ENCODE data around the gene PPP1CA. TPM values are rescaled to one million over a fixed set of nuclear protein-coding genes. Genes with fewer than 3 reads are reported as not detected.

PPP1CA gene
- polyA plus RNA-seq, 1 donor (not counting 4 experiments of a cell fraction or from before 2014, with no cell fraction given) = 122 TPM

GRCh38 chr11:67356864-67357561 is 44.6 kb downstream of the PPP1CA start:
- Histone ChIP-seq H3K27ac (ENCODE audit: control insufficient read depth, insufficient read depth, low read length) (no peak overlapping the region), H2AFZ (ENCODE audit: control insufficient read depth, low read length) (peak overlapping the region; percentile 46), H3K4me2 (ENCODE audit: control insufficient read depth, extremely low read depth, insufficient read depth, low read depth, low read length) (peak overlapping the region; percentile 16), H3K27me3 (ENCODE audit: control insufficient read depth, extremely low read depth, insufficient read depth, low read length) (no peaks in the 10 kb centered on the region), H3K9me1 (ENCODE audit: control insufficient read depth, extremely low read depth, insufficient read depth, low read length) (peaks cover 4% of the 10 kb centered on the region), H3K36me3 (ENCODE audit: control insufficient read depth in 2 of 2, extremely low read depth in 1 of 2, insufficient read depth in 2 of 2, low read length in 2 of 2) (no peaks in the 10 kb centered on the region), H3K4me1 (ENCODE audit: control insufficient read depth, extremely low read depth, insufficient read depth, low read length) (peaks cover 52% of the 10 kb centered on the region), H3K4me3 (ENCODE audit: control insufficient read depth in 2 of 3, extremely low read depth in 1 of 3, insufficient read depth in 2 of 3, low read depth in 1 of 3, low read length in 3 of 3) (no peak overlapping the region), H3K9ac (ENCODE audit: control insufficient read depth, extremely low read depth, insufficient read depth, low read length) (no peak overlapping the region), H3K9me3 (ENCODE audit: control insufficient read depth, low read depth, low read length) (no peaks in the 10 kb centered on the region), H3K79me2 (ENCODE audit: control insufficient read depth, insufficient read depth, low read length) (peaks cover 8% of the 10 kb centered on the region), H4K20me1 (ENCODE audit: control insufficient read depth, extremely low read depth, insufficient read depth, low read length) (no peaks in the 10 kb centered on the region)
- FAIRE-seq (no peak), DNase-seq (ENCODE audit: low read depth, low spot score) (no peak)
- dilution Hi-C loops (cut with MboI; ENCODE audit: extremely low pct_ligation_motif_present, low sequenced_read_pairs) = no loop called here
- TF ChIP-seq CTCF (optimal IDR thresholded peaks at IDR 0.05 in 1 of 3, IDR thresholded peaks at IDR 0.05 in 1 of 3, conservative IDR thresholded peaks at IDR 0.05 in 1 of 3; ENCODE audit: extremely low read depth in 1 of 3, insufficient read depth in 2 of 3, low read length in 3 of 3) = peak; percentile 89 to 97 (median 92)
- TF ChIP-seq EZH2 (IDR thresholded peaks at IDR 0.05; ENCODE audit: low read length) = no peak

GRCh38 chr11:67356387-67356863 is 45.2 kb downstream of the PPP1CA start:
- H3K79me2 ChIP-seq (ENCODE audit: control insufficient read depth, insufficient read depth, low read length) = peaks cover 8% of the 10 kb centered on the region
- TF ChIP-seq EZH2 (IDR thresholded peaks at IDR 0.05; ENCODE audit: low read length) (no peak), CTCF (optimal IDR thresholded peaks at IDR 0.05 in 1 of 3, IDR thresholded peaks at IDR 0.05 in 1 of 3, conservative IDR thresholded peaks at IDR 0.05 in 1 of 3; ENCODE audit: extremely low read depth in 1 of 3, insufficient read depth in 2 of 3, low read length in 3 of 3) (no peak)
- no peak overlapping the region for H3K4me3 ChIP-seq (ENCODE audit: control insufficient read depth in 2 of 3, extremely low read depth in 1 of 3, insufficient read depth in 2 of 3, low read depth in 1 of 3, low read length in 3 of 3)
- dilution Hi-C loops (cut with MboI; ENCODE audit: extremely low pct_ligation_motif_present, low sequenced_read_pairs) = no loop called here
- H3K9me3 ChIP-seq (ENCODE audit: control insufficient read depth, low read depth, low read length) = no peaks in the 10 kb centered on the region
- H3K36me3 ChIP-seq (ENCODE audit: control insufficient read depth in 2 of 2, extremely low read depth in 1 of 2, insufficient read depth in 2 of 2, low read length in 2 of 2) = peaks cover 0 to 3% of the 10 kb centered on the region in 2 experiments
- H3K27me3 ChIP-seq (ENCODE audit: control insufficient read depth, extremely low read depth, insufficient read depth, low read length) = no peaks in the 10 kb centered on the region
- H4K20me1 ChIP-seq (ENCODE audit: control insufficient read depth, extremely low read depth, insufficient read depth, low read length) = no peaks in the 10 kb centered on the region
- DNase-seq (ENCODE audit: low read depth, low spot score) = no peak
- peaks cover 4% of the 10 kb centered on the region for H3K9me1 ChIP-seq (ENCODE audit: control insufficient read depth, extremely low read depth, insufficient read depth, low read length)
- peak overlapping the region; percentile 46 for H2AFZ ChIP-seq (ENCODE audit: control insufficient read depth, low read length)
- no peak for FAIRE-seq
- H3K9ac ChIP-seq (ENCODE audit: control insufficient read depth, extremely low read depth, insufficient read depth, low read length) = no peak overlapping the region
- H3K4me1 ChIP-seq (ENCODE audit: control insufficient read depth, extremely low read depth, insufficient read depth, low read length) = peaks cover 55% of the 10 kb centered on the region
- peak overlapping the region; percentile 16 for H3K4me2 ChIP-seq (ENCODE audit: control insufficient read depth, extremely low read depth, insufficient read depth, low read depth, low read length)
- H3K27ac ChIP-seq (ENCODE audit: control insufficient read depth, insufficient read depth, low read length) = no peak overlapping the region

Data from keratinocyte (primary cell).